Mucosa of descending colon (tissue), 3 donors: ENCODE measurements around the gene C1QTNF8. TPM values are rescaled to one million over a fixed set of nuclear protein-coding genes. Genes with fewer than 3 reads are reported as not detected.

Experiments used
- ATAC-seq: fragments of 200-7000 bp; cut with Tn5 transposase; one replicate; pipeline ENCODE4 v1.9.1; 2020; ENCODE audit warnings: mild to moderate bottlenecking, moderate library complexity
- DNase-seq, 3 donors: peaks; one replicate each; pipeline ENCODE4 v3.0.0-alpha.2; 2020
- H3K36me3 ChIP-seq: fragments of 200-600 bp; one replicate; pipeline ENCODE4 v1.8.0; 2021; ENCODE audit warnings: low read depth, mild to moderate bottlenecking
- H3K4me1 ChIP-seq: fragments of 200-600 bp; one replicate; pipeline ENCODE4 v1.8.0; 2021; ENCODE audit warnings: low read depth, mild to moderate bottlenecking
- H3K4me3 ChIP-seq: fragments of 200-600 bp; one replicate; pipeline ENCODE4 v1.8.0; 2021; ENCODE audit warnings: mild to moderate bottlenecking
- H3K9me3 ChIP-seq: fragments of 200-600 bp; one replicate; pipeline ENCODE4 v1.8.0; 2021; ENCODE audit warnings: mild to moderate bottlenecking
- CTCF ChIP-seq: fragments of 200-600 bp; IDR thresholded peaks from one replicate; pipeline ENCODE4 v1.8.0; 2022; ENCODE audit warnings: antibody characterized with exemption, mild to moderate bottlenecking
- intact Hi-C, 2 donors: fragments of 100-400 bp; cut with DNase I in 1 of 2; cut with micrococcal nuclease in 1 of 2; formaldehyde crosslinking; loops; one replicate each; pipeline versions ENCODE4 v1.11.0 to v1.11.1; 2022; cut with DNase I, micrococcal nuclease
- total RNA-seq, 3 donors: library from RNA; stranded (reverse); fragmentation: NEBNext Ultra II Directional in 2 of 3; extraction: Animal tissue kit (Norgen Biotek cat#: 25700) in 2 of 3; gene quantifications; one replicate each; pipeline versions ENCODE4 v1.2.1 to v1.2.4, GENCODE V29; 2021 to 2023
- donor health status: DM: no; HTN: no; CAD: no; lungs with moderate emphysema.
- donor health status: DM: no; HTN: no; CAD: no.
- donor health status: DM: no; HTN: yes; CAD: no.

The C1QTNF8 gene
- total RNA-seq, 3 donors from 2014 or later = not detected

GRCh38 chr16:1097800-1098199 lies 1.8 kb upstream of the C1QTNF8 start:
- H3K4me3 ChIP-seq = no peak overlapping the region
- H3K9me3 ChIP-seq = no peaks in the 10 kb centered on the region
- intact Hi-C loops = no loop called here
- no peak for DNase-seq
- no peaks in the 10 kb centered on the region for H3K36me3 ChIP-seq
- TF ChIP-seq CTCF = no peak
- no peak for ATAC-seq
- H3K4me1 ChIP-seq = peaks cover 8% of the 10 kb centered on the region

GRCh38 chr16:1097156-1097555 lies 1.1 kb upstream of the C1QTNF8 start:
- ATAC-seq (no peak), DNase-seq (no peak)
- intact Hi-C loops = no loop called here
- no peak overlapping the region for H3K4me3 ChIP-seq
- no peaks in the 10 kb centered on the region for H3K36me3 ChIP-seq
- H3K9me3 ChIP-seq = no peaks in the 10 kb centered on the region
- peaks cover 8% of the 10 kb centered on the region for H3K4me1 ChIP-seq
- no peak for TF ChIP-seq CTCF

- peaks cover 12% of the 10 kb centered on the region for H3K4me1 ChIP-seq
- no peaks in the 10 kb centered on the region for H3K36me3 ChIP-seq
- H3K9me3 ChIP-seq = no peaks in the 10 kb centered on the region
- no peak for DNase-seq
- TF ChIP-seq CTCF = no peak
- no peak for ATAC-seq
- H3K4me3 ChIP-seq = no peak overlapping the region
- intact Hi-C loops = no loop called here
Observed at GRCh38 chr16:1095450-1096168, 435 bp downstream of the C1QTNF8 start.

- no peak for TF ChIP-seq CTCF
- ATAC-seq (no peak), DNase-seq (no peak)
- H3K4me3 ChIP-seq = no peak overlapping the region
- intact Hi-C loops = no loop called here
- H3K36me3 ChIP-seq = no peaks in the 10 kb centered on the region
- no peaks in the 10 kb centered on the region for H3K9me3 ChIP-seq
- H3K4me1 ChIP-seq = peaks cover 13% of the 10 kb centered on the region
Observed at GRCh38 chr16:1094601-1095449, 1.2 kb downstream of the C1QTNF8 start.

- no peaks in the 10 kb centered on the region for H3K36me3 ChIP-seq
- H3K4me3 ChIP-seq = no peak overlapping the region
- TF ChIP-seq CTCF = no peak
- intact Hi-C loops = no loop called here
- ATAC-seq (no peak), DNase-seq (no peak)
- H3K9me3 ChIP-seq = no peaks in the 10 kb centered on the region
- peaks cover 19% of the 10 kb centered on the region for H3K4me1 ChIP-seq
Observed at GRCh38 chr16:1094124-1094479, 1.9 kb downstream of the C1QTNF8 start.
